Liver (tissue), 9 donors: Measurements from ENCODE around the gene PAN2. TPM values are rescaled to one million over a fixed set of nuclear protein-coding genes. Genes with fewer than 3 reads are reported as not detected.
A peak's percentile ranks its signal among the peaks of the same experiment; 100 is the strongest.

Source experiments
- DNase-seq: peaks from one replicate; pipeline ENCODE4 v3.0.0-alpha.2; 2017; ENCODE audit warnings: low spot score
- H3K27ac ChIP-seq, 2 donors: one replicate each; pipeline ENCODE4 v1.7.0; 2013; ENCODE audit warnings: inconsistent platforms in 2 of 2, low read length in 2 of 2, control low read depth in 1 of 2, low read depth in 1 of 2, mild to moderate bottlenecking in 1 of 2
- H3K27me3 ChIP-seq, 4 donors: one replicate each; pipeline versions ENCODE4 v1.6.1 to v1.7.0; 2013; ENCODE audit warnings: low read length in 3 of 4, inconsistent platforms in 1 of 4, mild to moderate bottlenecking in 1 of 4, moderate library complexity in 1 of 4; ENCODE audit not compliant: control insufficient read depth in 4 of 4, insufficient read depth in 4 of 4
- H3K36me3 ChIP-seq, 4 donors: one replicate each; pipeline versions ENCODE4 v1.6.1 to v1.7.0; 2013; ENCODE audit warnings: low read length in 3 of 4, mild to moderate bottlenecking in 3 of 4, low read depth in 1 of 4, moderate library complexity in 1 of 4; ENCODE audit not compliant: control insufficient read depth in 4 of 4, insufficient read depth in 3 of 4
- H3K4me1 ChIP-seq, 4 donors: one replicate each; pipeline versions ENCODE4 v1.6.1 to v1.7.0; 2013; ENCODE audit warnings: low read length in 3 of 4, mild to moderate bottlenecking in 3 of 4, moderate library complexity in 1 of 4; ENCODE audit not compliant: control insufficient read depth in 4 of 4, insufficient read depth in 4 of 4
- H3K4me3 ChIP-seq, 3 donors: one replicate each; pipeline versions ENCODE4 v1.6.1 to v1.7.0; 2013; ENCODE audit warnings: low read length in 3 of 3, control low read depth in 1 of 3, low read depth in 1 of 3, mild to moderate bottlenecking in 1 of 3
- H3K9ac ChIP-seq, 2 donors: one replicate each; pipeline ENCODE4 v1.7.0; 2013; ENCODE audit warnings: low read length in 2 of 2, mild to moderate bottlenecking in 2 of 2, moderate library complexity in 2 of 2, control low read depth in 1 of 2, low read depth in 1 of 2
- H3K9me3 ChIP-seq, 4 donors: one replicate each; pipeline versions ENCODE4 v1.6.1 to v1.7.0; 2013; ENCODE audit warnings: low read length in 3 of 4; ENCODE audit not compliant: control insufficient read depth in 4 of 4
- ATF3 ChIP-seq: IDR thresholded peaks from 2 replicates; pipeline ENCODE4 v1.6.1; 2016; ENCODE audit warnings: antibody characterized with exemption
- EGR1 ChIP-seq, 2 donors: IDR thresholded peaks; 2 replicates each; pipeline ENCODE4 v1.6.1; 2016 to 2018; ENCODE audit warnings: antibody characterized with exemption in 2 of 2, low read depth in 2 of 2
- FOXA1 ChIP-seq: IDR thresholded peaks from 2 replicates; pipeline ENCODE4 v1.6.1; 2016; ENCODE audit warnings: antibody characterized with exemption
- FOXA2 ChIP-seq: IDR thresholded peaks from 2 replicates; pipeline ENCODE4 v1.6.1; 2016; ENCODE audit warnings: antibody characterized with exemption
- HNF4A ChIP-seq, 2 donors: conservative IDR thresholded peaks; 2 replicates each; pipeline ENCODE4 v1.6.1; 2016; ENCODE audit warnings: antibody characterized with exemption in 2 of 2, mild to moderate bottlenecking in 2 of 2
- HNF4G ChIP-seq: IDR thresholded peaks from 2 replicates; pipeline ENCODE4 v1.6.1; 2016; ENCODE audit warnings: antibody characterized with exemption
- NR2F2 ChIP-seq: IDR thresholded peaks from 2 replicates; pipeline ENCODE4 v1.6.1; 2016; ENCODE audit warnings: antibody characterized with exemption
- RAD21 ChIP-seq, 2 donors: IDR thresholded peaks; 2 replicates each; pipeline ENCODE4 v1.6.1; 2016; ENCODE audit warnings: antibody characterized with exemption in 2 of 2, mild to moderate bottlenecking in 2 of 2
- SP1 ChIP-seq: IDR thresholded peaks from 2 replicates; pipeline ENCODE4 v1.6.1; 2018; ENCODE audit warnings: antibody characterized with exemption, mild to moderate bottlenecking
- WGBS: extraction: QIAGEN DNeasy Blood & Tissue Kit; methylation state at CpG from one replicate; pipeline ENCODE4 v1.1.7; 2013; 5-methylcytosine and 5-hydroxymethylcytosine counted together
- polyA plus RNA-seq, 2 donors: library from polyadenylated mRNA; stranded (reverse) in 1 of 2; unstranded in 1 of 2; fragments of 200-250 nt in 1 of 2; fragments of >200 nt in 1 of 2; fragmentation: Nextera tagmentation in 1 of 2; extraction: Ambion mirVana in 1 of 2; gene quantifications; one replicate each; pipeline versions ENCODE4 v1.2.1 to v1.2.3, GENCODE V29; 2013 to 2015
- total RNA-seq, 2 donors: library from RNA; depleted of rRNA; stranded (reverse); fragments of >200 nt; gene quantifications; one replicate each; pipeline ENCODE4 v1.2.3, GENCODE V29; 2014
- TF ChIP-seq, protein P1 (sequence below): IDR thresholded peaks from 2 replicates; pipeline ENCODE4 v1.6.1; 2016; ENCODE audit warnings: antibody characterized with exemption, mild to moderate bottlenecking
- TF ChIP-seq, protein P2 (sequence below): IDR thresholded peaks from 2 replicates; pipeline ENCODE4 v1.6.1; 2016; ENCODE audit warnings: antibody characterized with exemption
- donor health status: healthy.
- donor health status: healthy.
- donor health status: healthy.
- donor health status: healthy.
- donor health status: healthy.

Gene PAN2
- total and polyA plus RNA-seq, 4 donors = 20.5 to 92.4 (median 27.7) TPM

- no peaks in the 10 kb centered on the region for H3K9me3 ChIP-seq
- TF ChIP-seq, protein P1, sequence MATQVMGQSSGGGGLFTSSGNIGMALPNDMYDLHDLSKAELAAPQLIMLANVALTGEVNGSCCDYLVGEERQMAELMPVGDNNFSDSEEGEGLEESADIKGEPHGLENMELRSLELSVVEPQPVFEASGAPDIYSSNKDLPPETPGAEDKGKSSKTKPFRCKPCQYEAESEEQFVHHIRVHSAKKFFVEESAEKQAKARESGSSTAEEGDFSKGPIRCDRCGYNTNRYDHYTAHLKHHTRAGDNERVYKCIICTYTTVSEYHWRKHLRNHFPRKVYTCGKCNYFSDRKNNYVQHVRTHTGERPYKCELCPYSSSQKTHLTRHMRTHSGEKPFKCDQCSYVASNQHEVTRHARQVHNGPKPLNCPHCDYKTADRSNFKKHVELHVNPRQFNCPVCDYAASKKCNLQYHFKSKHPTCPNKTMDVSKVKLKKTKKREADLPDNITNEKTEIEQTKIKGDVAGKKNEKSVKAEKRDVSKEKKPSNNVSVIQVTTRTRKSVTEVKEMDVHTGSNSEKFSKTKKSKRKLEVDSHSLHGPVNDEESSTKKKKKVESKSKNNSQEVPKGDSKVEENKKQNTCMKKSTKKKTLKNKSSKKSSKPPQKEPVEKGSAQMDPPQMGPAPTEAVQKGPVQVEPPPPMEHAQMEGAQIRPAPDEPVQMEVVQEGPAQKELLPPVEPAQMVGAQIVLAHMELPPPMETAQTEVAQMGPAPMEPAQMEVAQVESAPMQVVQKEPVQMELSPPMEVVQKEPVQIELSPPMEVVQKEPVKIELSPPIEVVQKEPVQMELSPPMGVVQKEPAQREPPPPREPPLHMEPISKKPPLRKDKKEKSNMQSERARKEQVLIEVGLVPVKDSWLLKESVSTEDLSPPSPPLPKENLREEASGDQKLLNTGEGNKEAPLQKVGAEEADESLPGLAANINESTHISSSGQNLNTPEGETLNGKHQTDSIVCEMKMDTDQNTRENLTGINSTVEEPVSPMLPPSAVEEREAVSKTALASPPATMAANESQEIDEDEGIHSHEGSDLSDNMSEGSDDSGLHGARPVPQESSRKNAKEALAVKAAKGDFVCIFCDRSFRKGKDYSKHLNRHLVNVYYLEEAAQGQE = no peak
- TF ChIP-seq HNF4A (conservative IDR thresholded peaks at IDR 0.05) = no peak
- TF ChIP-seq HNF4G = no peak
- no peak for TF ChIP-seq FOXA1
- TF ChIP-seq FOXA2 = no peak
- TF ChIP-seq NR2F2 = no peak
- no peak for TF ChIP-seq RAD21 (IDR thresholded peaks at IDR 0.05)
- TF ChIP-seq, protein P2, sequence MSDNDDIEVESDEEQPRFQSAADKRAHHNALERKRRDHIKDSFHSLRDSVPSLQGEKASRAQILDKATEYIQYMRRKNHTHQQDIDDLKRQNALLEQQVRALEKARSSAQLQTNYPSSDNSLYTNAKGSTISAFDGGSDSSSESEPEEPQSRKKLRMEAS = no peak
- TF ChIP-seq SP1 = no peak
- no peak overlapping the region for H3K9ac ChIP-seq
- peaks cover 0 to 5% (median 3%) of the 10 kb centered on the region in 4 donors for H3K4me1 ChIP-seq
- 98% methylated on average over 1 of the region's 1 CpG for WGBS
- no peaks in the 10 kb centered on the region for H3K27me3 ChIP-seq
- no peak overlapping the region for H3K4me3 ChIP-seq
- H3K36me3 ChIP-seq = peaks cover 6 to 24% (median 17%) of the 10 kb centered on the region in 4 donors
- DNase-seq = no peak
- H3K27ac ChIP-seq = no peak overlapping the region
Measured at GRCh38 chr12:56339158-56339422, 5.3 kb upstream of the PAN2 start.

DNA sequence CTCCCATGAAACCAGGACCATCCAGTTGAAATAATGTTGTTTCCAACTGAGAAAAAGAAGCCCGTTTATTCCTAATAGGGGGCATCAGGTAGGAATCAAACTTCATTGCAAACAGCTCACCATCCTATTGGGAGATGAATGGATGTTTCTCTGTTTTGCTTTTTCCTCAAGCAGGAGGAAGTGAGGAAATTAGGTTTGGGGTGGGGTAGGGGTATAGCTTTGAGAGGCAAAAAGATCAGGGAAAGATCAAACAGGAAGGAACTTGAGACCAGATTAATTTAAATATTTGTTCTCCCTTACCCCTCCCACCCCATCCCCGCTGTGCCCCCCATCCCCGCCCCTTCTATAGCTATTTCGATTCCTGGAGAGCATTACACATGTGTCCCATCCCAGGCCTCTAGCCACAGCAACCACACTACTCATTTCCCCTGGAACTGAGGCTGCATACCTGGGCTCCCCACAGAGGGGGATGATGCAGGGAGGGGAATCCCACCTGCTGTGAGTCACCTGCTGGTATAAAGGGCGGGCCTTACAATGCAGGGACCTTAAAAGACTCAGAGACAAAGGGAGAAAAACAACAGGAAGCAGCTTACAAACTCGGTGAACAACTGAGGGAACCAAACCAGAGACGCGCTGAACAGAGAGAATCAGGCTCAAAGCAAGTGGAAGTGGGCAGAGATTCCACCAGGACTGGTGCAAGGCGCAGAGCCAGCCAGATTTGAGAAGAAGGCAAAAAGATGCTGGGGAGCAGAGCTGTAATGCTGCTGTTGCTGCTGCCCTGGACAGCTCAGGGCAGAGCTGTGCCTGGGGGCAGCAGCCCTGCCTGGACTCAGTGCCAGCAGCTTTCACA is 4.7 kb upstream of the PAN2 start, which contains the start of gene IL23A:
Gene IL23A, plus strand, starts transcription at position 577 of the 850 bp plus-strand sequence. Its CDS starts 161 bp downstream, at position 738.
- H3K4me3 ChIP-seq = no peak within 1 kb of the TSS
- no peak for DNase-seq
- no peak within 1 kb of the TSS for H3K27ac ChIP-seq
- H3K9me3 ChIP-seq = no peaks in the 10 kb centered on the region
- H3K27me3 ChIP-seq = no peaks in the 10 kb centered on the region
- no peak for TF ChIP-seq EGR1 (IDR thresholded peaks at IDR 0.05; ENCODE audit: low read depth in 2 of 2)
- H3K4me1 ChIP-seq = peaks cover 0 to 5% (median 3%) of the 10 kb centered on the region in 4 donors
- H3K9ac ChIP-seq = no peak within 1 kb of the TSS
- peaks cover 2 to 18% (median 12%) of the 10 kb centered on the region in 4 donors for H3K36me3 ChIP-seq
- 65% methylated on average over 9 of the region's 9 CpGs for WGBS

DNA sequence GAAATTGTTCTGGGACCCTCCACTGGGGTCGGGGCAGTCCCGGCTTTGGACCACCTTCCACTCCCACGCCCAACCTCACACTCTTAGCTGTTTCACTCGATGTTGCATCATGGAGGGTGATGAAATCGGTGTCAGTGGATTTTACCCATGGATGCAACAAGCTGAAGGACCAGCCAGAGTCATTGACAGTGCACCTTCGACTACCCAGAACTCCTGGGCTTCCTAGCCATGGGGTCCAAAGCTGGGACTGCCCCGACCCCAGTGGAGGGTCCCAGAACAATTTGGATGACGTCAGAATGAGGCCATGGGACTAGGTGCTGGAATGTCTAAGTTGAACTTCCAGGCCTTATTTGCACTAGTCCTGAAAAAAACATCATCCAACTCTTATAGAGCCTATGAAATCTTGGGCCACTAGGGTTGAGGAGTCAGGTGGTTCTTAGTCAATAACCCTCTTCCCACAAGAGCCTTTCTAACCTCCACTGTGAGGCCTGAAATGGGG is 4.0 kb upstream of the PAN2 start:
- H3K9ac ChIP-seq = no peak overlapping the region
- H3K4me3 ChIP-seq = no peak overlapping the region
- WGBS = 75% methylated on average over 8 of the region's 8 CpGs
- no peaks in the 10 kb centered on the region for H3K27me3 ChIP-seq
- H3K9me3 ChIP-seq = no peaks in the 10 kb centered on the region
- H3K27ac ChIP-seq = no peak overlapping the region
- TF ChIP-seq HNF4A (conservative IDR thresholded peaks at IDR 0.05) (no peak), ATF3 (peak; percentile 65)
- no peak for DNase-seq
- peaks cover under 1 to 11% (median 6%) of the 10 kb centered on the region in 4 donors for H3K4me1 ChIP-seq
- H3K36me3 ChIP-seq = peaks cover 2 to 11% (median 4%) of the 10 kb centered on the region in 4 donors
